Choroid plexus epithelial cell (primary cell): ENCODE data around the gene CSNK2B.

Source experiments
- DNase-seq: peaks from one replicate; pipeline ENCODE4 v3.0.0-alpha.2; 2010; ENCODE audit warnings: low read depth
- H3K4me3 ChIP-seq: 2 replicates; pipeline ENCODE4 v1.5.1; 2011; ENCODE audit warnings: low read depth, mild to moderate bottlenecking, control low read depth, low read length, moderate library complexity
- CTCF ChIP-seq: conservative IDR thresholded peaks from 2 replicates; pipeline ENCODE4 v1.5.1; 2011; ENCODE audit warnings: low read depth, mild to moderate bottlenecking, control low read depth, inconsistent platforms, low read length, moderate library complexity

CSNK2B gene

DNA sequence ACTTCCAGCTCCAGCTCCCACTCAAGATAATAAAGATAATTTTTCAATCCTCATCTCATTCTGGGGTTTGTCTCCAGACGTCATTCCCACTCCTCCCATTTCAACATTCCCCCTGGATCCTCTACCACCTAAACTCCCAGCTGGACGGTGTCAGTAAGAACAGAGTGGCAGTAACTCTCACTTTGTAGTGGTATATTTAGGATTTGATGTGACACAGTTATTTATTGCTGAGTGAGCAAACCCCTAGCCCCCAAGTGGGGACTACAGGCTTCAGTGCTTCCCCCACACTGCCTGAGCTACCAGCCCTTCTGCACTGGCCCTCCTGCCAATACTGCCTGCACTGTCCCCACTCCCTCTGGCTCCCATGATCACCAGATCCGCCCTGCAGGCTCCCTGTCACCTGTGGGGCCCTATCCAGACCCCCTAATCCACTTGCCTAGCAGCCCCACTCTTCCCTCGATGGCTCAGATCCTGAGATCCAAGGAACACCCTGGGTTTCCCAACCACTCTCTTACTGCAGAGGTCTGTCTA, 7.7 kb upstream of the CSNK2B start:
- no peak overlapping the region for H3K4me3 ChIP-seq
- TF ChIP-seq CTCF = no peak

DNA sequence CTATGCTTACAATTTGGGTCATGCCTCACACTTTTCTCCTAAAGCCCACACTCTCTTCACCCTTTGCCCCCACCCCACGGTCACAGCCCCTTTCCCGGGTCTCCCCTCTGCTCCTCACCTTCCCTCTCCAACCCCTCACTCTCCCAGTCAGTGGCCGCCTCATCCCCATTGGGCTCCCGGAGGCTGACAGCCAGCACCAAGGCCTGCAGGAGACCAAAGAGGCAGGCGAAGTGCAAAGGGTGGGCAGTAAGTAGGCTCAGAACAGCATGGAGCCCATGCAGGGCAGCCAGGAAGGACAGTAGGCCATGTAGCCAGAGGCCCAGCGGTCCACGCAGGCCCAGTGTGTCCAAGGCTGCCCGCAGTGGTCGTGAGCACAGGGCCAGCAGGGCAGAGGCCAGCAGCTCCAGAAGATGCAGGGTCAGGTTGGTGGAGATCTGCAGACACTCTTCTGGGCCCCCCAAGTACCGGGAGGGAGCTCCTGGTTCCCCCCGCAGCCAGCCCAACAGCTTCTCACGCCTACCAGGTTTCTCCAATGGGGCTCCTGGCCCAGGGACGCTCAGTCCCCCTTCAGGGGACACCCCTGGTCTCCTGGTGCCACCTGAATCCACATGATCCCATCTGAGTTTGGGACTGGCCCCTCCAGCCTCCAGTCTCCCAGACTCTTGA, 6.8 kb upstream of the CSNK2B start:
- no peak for TF ChIP-seq CTCF
- H3K4me3 ChIP-seq = peak overlapping the region; percentile 82
- DNase-seq = no peak

More for the DNA sequence above, 7.7 kb upstream of the CSNK2B start:
- no peak for DNase-seq

- DNase-seq = peak; percentile 29
- H3K4me3 ChIP-seq = peak overlapping the region; percentile 82
- TF ChIP-seq CTCF = no peak
Observed at GRCh38 chr6:31659649-31660380, 6.1 kb upstream of the CSNK2B start.

DNA sequence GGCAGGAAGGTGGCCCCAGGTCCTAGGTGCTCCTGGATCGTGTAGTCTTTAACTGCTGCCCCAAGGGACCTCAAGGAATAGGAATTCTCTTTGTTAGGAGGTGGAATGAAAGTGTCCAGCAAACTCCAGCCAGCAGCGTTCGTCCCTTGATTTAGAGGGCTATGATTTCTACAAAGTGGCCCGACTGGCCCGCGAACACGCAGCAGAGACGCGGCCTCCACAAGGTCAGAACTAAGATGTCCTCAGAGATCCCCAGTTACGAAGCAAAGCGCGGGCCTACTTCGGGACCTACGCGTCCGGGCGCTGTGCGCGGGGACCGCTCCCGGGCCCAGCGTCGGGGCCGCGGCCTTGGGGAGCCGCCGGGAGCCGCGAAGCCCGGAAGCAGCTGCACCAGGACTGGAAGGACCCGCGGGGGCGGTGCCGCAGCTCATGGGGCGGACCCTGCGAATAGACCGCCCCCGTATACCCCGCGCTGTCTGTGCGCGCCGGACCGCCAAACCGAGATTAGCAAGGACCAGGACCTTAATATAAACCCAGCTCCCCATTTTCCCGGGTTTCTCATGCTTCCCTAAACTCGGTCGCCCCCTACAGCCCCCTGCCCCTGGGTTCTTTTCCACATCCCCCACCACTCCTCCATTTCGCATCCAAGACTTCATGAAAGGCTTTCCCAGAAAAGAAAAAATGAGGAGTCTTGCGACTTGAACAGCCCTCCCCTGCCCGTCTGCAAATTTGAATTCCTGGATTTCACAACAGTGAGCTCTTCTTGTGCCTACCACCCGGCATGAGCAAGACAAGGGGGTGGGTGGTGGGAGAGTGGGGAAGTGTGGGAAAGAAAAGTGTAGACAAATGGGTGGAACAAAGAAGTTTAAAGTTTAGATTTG, 5.3 kb upstream of the CSNK2B start, which contains the start of gene C6orf47:
Gene C6orf47, minus strand, starts transcription at position 398 of the 881 bp plus-strand sequence. CDS start 831 bp downstream, outside the sequence.
- peak within 1 kb of the TSS; percentile 82 for H3K4me3 ChIP-seq
- TF ChIP-seq CTCF = no peak
- DNase-seq = peak; percentile 83

GRCh38 chr6:31661262-31662123, 4.4 kb upstream of the CSNK2B start:
- no peak for DNase-seq
- no peak for TF ChIP-seq CTCF
- no peak overlapping the region for H3K4me3 ChIP-seq
